Endodermal cell (in vitro differentiated cells): ENCODE measurements around the gene FHDC1. TPM values are rescaled to one million over a fixed set of nuclear protein-coding genes. Genes with fewer than 3 reads are reported as not detected.
A peak's percentile ranks its signal among the peaks of the same experiment; 100 is the strongest.

Source experiments
- DNase-seq: peaks from one replicate; pipeline ENCODE4 v3.0.0-alpha.2; 2017
- H3K27ac ChIP-seq: 2 replicates; pipeline ENCODE4 v1.5.1; 2013; ENCODE audit warnings: mild to moderate bottlenecking, low read depth, low read length, moderate library complexity
- H3K27me3 ChIP-seq: 2 replicates; pipeline ENCODE4 v1.6.1; 2013; ENCODE audit warnings: mild to moderate bottlenecking, low read length, moderate library complexity; ENCODE audit not compliant: insufficient read depth, control insufficient read depth, poor library complexity, severe bottlenecking
- H3K36me3 ChIP-seq: 2 replicates; pipeline ENCODE4 v1.7.0; 2013; ENCODE audit warnings: mild to moderate bottlenecking, low read length, moderate library complexity; ENCODE audit not compliant: control insufficient read depth, insufficient read depth
- H3K4me1 ChIP-seq: one replicate; pipeline ENCODE4 v1.7.0; 2013; ENCODE audit warnings: low read length; ENCODE audit not compliant: control insufficient read depth, insufficient read depth
- H3K4me3 ChIP-seq: 2 replicates; pipeline ENCODE4 v1.5.1; 2013; ENCODE audit warnings: mild to moderate bottlenecking, low read length, moderate library complexity
- H3K9ac ChIP-seq: 2 replicates; pipeline ENCODE4 v1.6.1; 2013; ENCODE audit warnings: mild to moderate bottlenecking, low read length, moderate library complexity; ENCODE audit not compliant: poor library complexity, severe bottlenecking; ENCODE audit errors: extremely low read depth
- H3K9me3 ChIP-seq: 2 replicates; pipeline ENCODE4 v1.6.1; 2013; ENCODE audit warnings: mild to moderate bottlenecking, low read length, moderate library complexity; ENCODE audit not compliant: control insufficient read depth
- H3K27ac Mint-ChIP-seq: 2 replicates; pipeline ENCODE4 v1.8.0; 2020; ENCODE audit warnings: mixed read lengths
- H3K27me3 Mint-ChIP-seq: 2 replicates; pipeline ENCODE4 v1.8.0; 2021; ENCODE audit warnings: mild to moderate bottlenecking, mixed read lengths; ENCODE audit not compliant: insufficient read depth
- H3K36me3 Mint-ChIP-seq: 2 replicates; pipeline ENCODE4 v1.8.0; 2020; ENCODE audit warnings: low read depth, mixed read lengths
- H3K4me1 Mint-ChIP-seq: 2 replicates; pipeline ENCODE4 v1.8.0; 2020; ENCODE audit warnings: mixed read lengths
- H3K4me3 Mint-ChIP-seq: 2 replicates; pipeline ENCODE4 v1.8.0; 2020; ENCODE audit warnings: mild to moderate bottlenecking, moderate library complexity, mixed read lengths
- H3K9me3 Mint-ChIP-seq: 2 replicates; pipeline ENCODE4 v1.8.0; 2020; ENCODE audit warnings: mild to moderate bottlenecking, mixed read lengths
- WGBS, 2 experiments: methylation state at CpG; one replicate each; pipeline versions ENCODE4 v1.1.5 to v1.1.7; 2013; ENCODE audit warnings: missing lambda C conversion rate in 2 of 2, mixed read lengths in 1 of 2; ENCODE audit not compliant: insufficient coverage in 1 of 2, insufficient read length in 1 of 2; 5-methylcytosine and 5-hydroxymethylcytosine counted together
- total RNA-seq, 2 donors: library from RNA; stranded (reverse); fragmentation: NEBNext Ultra II Directional in 1 of 2; extraction: Animal tissue kit (Norgen Biotek cat#: 25700) in 1 of 2; gene quantifications; 2 replicates in 1 of 2; 3 replicates in 1 of 2; pipeline ENCODE4 v1.2.1, GENCODE V29; 2021
- TF ChIP-seq, protein P1 (sequence below): fragments of 200-600 bp; sonication (generic); conservative IDR thresholded peaks from 2 replicates; pipeline ENCODE4 v1.5.0; 2021; ENCODE audit warnings: antibody characterized with exemption, mild to moderate bottlenecking

The FHDC1 gene
- total RNA-seq, 2 donors from 2014 or later = 2.5 to 7.9 TPM

DNA sequence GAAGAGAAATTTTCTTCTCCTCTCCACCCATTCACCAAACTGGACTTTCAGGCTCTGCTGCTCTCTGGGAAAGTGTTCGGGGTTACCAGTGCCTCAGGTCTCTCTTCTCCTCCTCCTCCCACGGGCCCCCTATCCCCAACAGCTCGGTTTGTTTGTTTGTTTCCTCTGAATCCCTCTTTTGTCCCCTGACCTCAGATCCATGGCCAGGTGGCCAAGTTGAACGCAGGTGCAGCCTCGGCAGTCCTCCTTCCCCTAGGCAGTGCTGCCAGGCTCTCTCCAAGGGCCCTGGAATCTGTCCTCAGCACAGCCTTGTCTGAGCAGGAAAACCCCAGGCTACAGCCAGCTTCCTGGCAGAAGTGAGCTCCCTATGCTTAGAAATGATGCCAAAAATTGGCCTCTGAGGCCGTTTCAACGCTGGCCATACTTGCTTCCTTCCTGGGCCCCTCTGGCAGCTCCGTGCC is 60.0 kb downstream of the FHDC1 start:
- H3K4me1 Mint-ChIP-seq = peaks cover 23% of the 10 kb centered on the region
- Histone ChIP-seq H3K4me3 (no peak overlapping the region), H3K27ac (no peak overlapping the region), H3K4me1 (no peaks in the 10 kb centered on the region), H3K9me3 (no peaks in the 10 kb centered on the region), H3K9ac (no peak overlapping the region), H3K36me3 (no peaks in the 10 kb centered on the region), H3K27me3 (no peaks in the 10 kb centered on the region)
- H3K36me3 Mint-ChIP-seq = no peaks in the 10 kb centered on the region
- DNase-seq = no peak
- no peak overlapping the region for H3K27ac Mint-ChIP-seq
- H3K27me3 Mint-ChIP-seq = no peaks in the 10 kb centered on the region
- 70 to 73% methylated on average over 6 to 8 of the region's 8 CpGs for WGBS, 2 experiments
- TF ChIP-seq, protein P1, sequence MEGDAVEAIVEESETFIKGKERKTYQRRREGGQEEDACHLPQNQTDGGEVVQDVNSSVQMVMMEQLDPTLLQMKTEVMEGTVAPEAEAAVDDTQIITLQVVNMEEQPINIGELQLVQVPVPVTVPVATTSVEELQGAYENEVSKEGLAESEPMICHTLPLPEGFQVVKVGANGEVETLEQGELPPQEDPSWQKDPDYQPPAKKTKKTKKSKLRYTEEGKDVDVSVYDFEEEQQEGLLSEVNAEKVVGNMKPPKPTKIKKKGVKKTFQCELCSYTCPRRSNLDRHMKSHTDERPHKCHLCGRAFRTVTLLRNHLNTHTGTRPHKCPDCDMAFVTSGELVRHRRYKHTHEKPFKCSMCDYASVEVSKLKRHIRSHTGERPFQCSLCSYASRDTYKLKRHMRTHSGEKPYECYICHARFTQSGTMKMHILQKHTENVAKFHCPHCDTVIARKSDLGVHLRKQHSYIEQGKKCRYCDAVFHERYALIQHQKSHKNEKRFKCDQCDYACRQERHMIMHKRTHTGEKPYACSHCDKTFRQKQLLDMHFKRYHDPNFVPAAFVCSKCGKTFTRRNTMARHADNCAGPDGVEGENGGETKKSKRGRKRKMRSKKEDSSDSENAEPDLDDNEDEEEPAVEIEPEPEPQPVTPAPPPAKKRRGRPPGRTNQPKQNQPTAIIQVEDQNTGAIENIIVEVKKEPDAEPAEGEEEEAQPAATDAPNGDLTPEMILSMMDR = no peak
- no peaks in the 10 kb centered on the region for H3K9me3 Mint-ChIP-seq
- no peak overlapping the region for H3K4me3 Mint-ChIP-seq

GRCh38 chr4:152996672-152997071 is 60.5 kb downstream of the FHDC1 start:
- Histone ChIP-seq H3K9ac (no peak overlapping the region), H3K4me1 (no peaks in the 10 kb centered on the region), H3K27ac (no peak overlapping the region), H3K36me3 (no peaks in the 10 kb centered on the region), H3K4me3 (no peak overlapping the region), H3K9me3 (no peaks in the 10 kb centered on the region), H3K27me3 (no peaks in the 10 kb centered on the region)
- Mint-ChIP-seq H3K4me3 (no peak overlapping the region), H3K27ac (peak overlapping the region; percentile 72), H3K27me3 (peaks cover under 1% of the 10 kb centered on the region), H3K4me1 (peaks cover 27% of the 10 kb centered on the region), H3K9me3 (no peaks in the 10 kb centered on the region), H3K36me3 (no peaks in the 10 kb centered on the region)
- TF ChIP-seq, protein P1 = no peak
- no peak for DNase-seq
- WGBS, 2 experiments = 75 to 100% methylated on average over 1 to 6 of the region's 6 CpGs

GRCh38 chr4:152997288-152997687 is 61.2 kb downstream of the FHDC1 start:
- H3K36me3 ChIP-seq = no peaks in the 10 kb centered on the region
- H3K27ac ChIP-seq = no peak overlapping the region
- DNase-seq = no peak
- peaks cover 28% of the 10 kb centered on the region for H3K4me1 Mint-ChIP-seq
- no peaks in the 10 kb centered on the region for H3K9me3 Mint-ChIP-seq
- no peak overlapping the region for H3K27ac Mint-ChIP-seq
- H3K27me3 ChIP-seq = no peaks in the 10 kb centered on the region
- TF ChIP-seq, protein P1 = no peak
- no peaks in the 10 kb centered on the region for H3K36me3 Mint-ChIP-seq
- no peaks in the 10 kb centered on the region for H3K9me3 ChIP-seq
- no peak overlapping the region for H3K9ac ChIP-seq
- H3K27me3 Mint-ChIP-seq = peaks cover 4% of the 10 kb centered on the region
- WGBS, 2 experiments = 91 to 100% methylated on average over 2 to 4 of the region's 5 CpGs
- no peak overlapping the region for H3K4me3 ChIP-seq
- no peak overlapping the region for H3K4me3 Mint-ChIP-seq
- no peaks in the 10 kb centered on the region for H3K4me1 ChIP-seq
